ENCODE data around the gene SCAMP1.

GRCh38 chr5:78475370-78475769 lies 115.0 kb downstream of the SCAMP1 start:
- TF ChIP-seq CTCF (IDR thresholded peaks at IDR 0.05) (no peak), POLR2A (IDR thresholded peaks at IDR 0.05) (no peak), POLR2AphosphoS5 (IDR thresholded peaks at IDR 0.05) (no peak)

All from breast epithelium (tissue), 3 donors.